Keratinocyte (primary cell): ENCODE measurements around the gene VEGFA. TPM values are rescaled to one million over a fixed set of nuclear protein-coding genes. Genes with fewer than 3 reads are reported as not detected.

Experiments used
- DNase-seq: peaks from one replicate; pipeline ENCODE4 v3.0.0-alpha.2; 2011; ENCODE audit warnings: low read depth, missing footprints, low spot score
- FAIRE-seq: peaks from 2 replicates; lab custom pipeline; 2011; peaks lifted over from hg19 to GRCh38; lab: Jason Lieb, UNC
- H2AFZ ChIP-seq: 2 replicates; pipeline ENCODE4 v1.6.0; 2012; ENCODE audit warnings: low read length, control low read depth, inconsistent platforms; ENCODE audit not compliant: control insufficient read depth
- H3K27ac ChIP-seq: 2 replicates; pipeline ENCODE4 v1.5.1; 2011; ENCODE audit warnings: low read length; ENCODE audit not compliant: control insufficient read depth, insufficient read depth
- H3K27me3 ChIP-seq: 3 replicates; pipeline ENCODE4 v1.6.0; 2011; ENCODE audit warnings: low read length; ENCODE audit not compliant: control insufficient read depth, insufficient read depth; ENCODE audit errors: extremely low read depth
- H3K36me3 ChIP-seq, 2 experiments: 2 replicates in 1 of 2; 3 replicates in 1 of 2; pipeline ENCODE4 v1.5.1; 2011; ENCODE audit warnings: low read length in 2 of 2, mild to moderate bottlenecking in 1 of 2; ENCODE audit not compliant: control insufficient read depth in 2 of 2, insufficient read depth in 2 of 2; ENCODE audit errors: extremely low read depth in 1 of 2
- H3K4me1 ChIP-seq: 3 replicates; pipeline ENCODE4 v1.5.1; 2011; ENCODE audit warnings: low read length; ENCODE audit not compliant: control insufficient read depth, insufficient read depth; ENCODE audit errors: extremely low read depth
- H3K4me2 ChIP-seq: 3 replicates; pipeline ENCODE4 v1.6.0; 2011; ENCODE audit warnings: low read depth, low read length; ENCODE audit not compliant: control insufficient read depth, insufficient read depth; ENCODE audit errors: extremely low read depth
- H3K4me3 ChIP-seq, 3 experiments: fragments of 200-600 bp in 1 of 3; sonication (generic) in 1 of 3; 2 replicates in 2 of 3; 3 replicates in 1 of 3; pipeline ENCODE4 v1.5.1; 2011 to 2016; ENCODE audit warnings: low read length in 3 of 3, mild to moderate bottlenecking in 3 of 3, control low read depth in 2 of 3, inconsistent platforms in 1 of 3, low read depth in 1 of 3, mixed read lengths in 1 of 3, mixed run types in 1 of 3, moderate library complexity in 1 of 3; ENCODE audit not compliant: control insufficient read depth in 2 of 3, insufficient read depth in 2 of 3; ENCODE audit errors: extremely low read depth in 1 of 3
- H3K79me2 ChIP-seq: 2 replicates; pipeline ENCODE4 v1.6.0; 2012; ENCODE audit warnings: low read length; ENCODE audit not compliant: control insufficient read depth, insufficient read depth
- H3K9ac ChIP-seq: 3 replicates; pipeline ENCODE4 v1.6.0; 2011; ENCODE audit warnings: low read length; ENCODE audit not compliant: control insufficient read depth, insufficient read depth; ENCODE audit errors: extremely low read depth
- H3K9me1 ChIP-seq: 3 replicates; pipeline ENCODE4 v1.6.0; 2011; ENCODE audit warnings: low read length; ENCODE audit not compliant: control insufficient read depth, insufficient read depth; ENCODE audit errors: extremely low read depth
- H3K9me3 ChIP-seq: 2 replicates; pipeline ENCODE4 v1.5.1; 2012; ENCODE audit warnings: low read depth, low read length; ENCODE audit not compliant: control insufficient read depth
- H4K20me1 ChIP-seq: 3 replicates; pipeline ENCODE4 v1.6.0; 2011; ENCODE audit warnings: low read length; ENCODE audit not compliant: control insufficient read depth, insufficient read depth; ENCODE audit errors: extremely low read depth
- CTCF ChIP-seq, 3 experiments: IDR thresholded peaks in 1 of 3; conservative IDR thresholded peaks in 1 of 3; optimal IDR thresholded peaks in 1 of 3; 2 replicates in 2 of 3; 3 replicates in 1 of 3; pipeline versions ENCODE3 to v1.5.1; 2011; ENCODE audit warnings: low read length in 3 of 3, mild to moderate bottlenecking in 3 of 3, moderate library complexity in 2 of 3, control low read depth in 1 of 3, inconsistent platforms in 1 of 3; ENCODE audit not compliant: insufficient read depth in 2 of 3; ENCODE audit errors: extremely low read depth in 1 of 3
- EZH2 ChIP-seq: IDR thresholded peaks from one replicate; pipeline ENCODE4 v1.6.1; 2012; ENCODE audit warnings: inconsistent platforms, mild to moderate bottlenecking, low read length, moderate library complexity
- dilution Hi-C: fragments of 300-500 bp; cut with MboI; formaldehyde crosslinking; loops from one replicate; pipeline ENCODE4 v1.7.0; 2020; ENCODE audit warnings: low sequenced_read_pairs; ENCODE audit not compliant: extremely low pct_ligation_motif_present
- polyA plus RNA-seq, 5 experiments: library from polyadenylated mRNA; depleted of rRNA in 3 of 5; stranded (reverse) in 3 of 5; stranded (forward) in 1 of 5; unstranded in 1 of 5; fragments of >200 nt; gene quantifications; 1 replicate in 1 of 5; 2 replicates in 3 of 5; 3 replicates in 1 of 5; pipeline versions ENCODE4 v1.2.1 to v1.2.3, GENCODE V29; 2011 to 2012; ENCODE audit warnings: missing spikeins in 2 of 5, low read depth in 1 of 5, low replicate concordance in 1 of 5

Gene VEGFA
- polyA plus RNA-seq, 1 donor (not counting 4 experiments of a cell fraction or from before 2014, with no cell fraction given), result 149 TPM

GRCh38 chr6:43823879-43824702 lies 54.1 kb downstream of the VEGFA start:
- Histone ChIP-seq H3K27ac (no peak overlapping the region), H4K20me1 (no peaks in the 10 kb centered on the region), H2AFZ (no peak overlapping the region), H3K79me2 (no peaks in the 10 kb centered on the region), H3K9me3 (no peaks in the 10 kb centered on the region), H3K9me1 (no peaks in the 10 kb centered on the region), H3K4me2 (no peak overlapping the region), H3K4me3 (no peak overlapping the region), H3K4me1 (no peaks in the 10 kb centered on the region), H3K27me3 (peaks cover 19% of the 10 kb centered on the region), H3K9ac (no peak overlapping the region), H3K36me3 (no peaks in the 10 kb centered on the region)
- dilution Hi-C loops, result no loop called here
- TF ChIP-seq EZH2 (no peak), CTCF (optimal IDR thresholded peaks at IDR 0.05 in 1 of 3, IDR thresholded peaks at IDR 0.05 in 1 of 3, conservative IDR thresholded peaks at IDR 0.05 in 1 of 3; ENCODE audit: extremely low read depth in 1 of 3, insufficient read depth in 2 of 3, low read length in 3 of 3) (no peak)
- FAIRE-seq (no peak), DNase-seq (no peak)

- H3K9ac ChIP-seq, result no peak overlapping the region
These were observed 54.7 kb downstream of the VEGFA start for GRCh38 chr6:43824703-43825064.

More at GRCh38 chr6:43824703-43825064, 54.7 kb downstream of the VEGFA start:
- no peak overlapping the region for H2AFZ ChIP-seq
- no peaks in the 10 kb centered on the region for H3K79me2 ChIP-seq
- no peaks in the 10 kb centered on the region for H3K9me3 ChIP-seq
- no peak overlapping the region for H3K4me2 ChIP-seq
- H3K27ac ChIP-seq, result no peak overlapping the region
- TF ChIP-seq EZH2 (no peak), CTCF (optimal IDR thresholded peaks at IDR 0.05 in 1 of 3, IDR thresholded peaks at IDR 0.05 in 1 of 3, conservative IDR thresholded peaks at IDR 0.05 in 1 of 3; ENCODE audit: extremely low read depth in 1 of 3, insufficient read depth in 2 of 3, low read length in 3 of 3) (no peak)
- no peaks in the 10 kb centered on the region for H3K36me3 ChIP-seq
- H3K9me1 ChIP-seq, result no peaks in the 10 kb centered on the region
- no peaks in the 10 kb centered on the region for H4K20me1 ChIP-seq
- H3K27me3 ChIP-seq, result peaks cover 20% of the 10 kb centered on the region
- no peaks in the 10 kb centered on the region for H3K4me1 ChIP-seq
- H3K4me3 ChIP-seq, result no peak overlapping the region
- DNase-seq (no peak), FAIRE-seq (no peak)
- dilution Hi-C loops, result no loop called here
